K562 (cell line): ENCODE data around the gene PLCB4. TPM values are rescaled to one million over a fixed set of nuclear protein-coding genes. Genes with fewer than 3 reads are reported as not detected.

Experiments used
- C11orf30 ChIP-seq: fragments of 450-650 bp; IDR thresholded peaks from 2 replicates; pipeline ENCODE4 v1.6.1; 2016; ENCODE audit warnings: low read depth, mild to moderate bottlenecking
- ERF ChIP-seq: fragments of 450-650 bp; formaldehyde crosslinking; IDR thresholded peaks from 2 replicates; pipeline ENCODE4 v1.4.0; 2020; ENCODE audit warnings: mild to moderate bottlenecking, mixed read lengths
- KAT2B ChIP-seq: IDR thresholded peaks from one replicate; pipeline ENCODE4 v1.6.1; 2012; ENCODE audit warnings: low read depth, mild to moderate bottlenecking, control low read depth, inconsistent platforms, low read length, moderate library complexity
- KLF6 ChIP-seq: fragments of 250-450 bp; sonication (Bioruptor Pico); IDR thresholded peaks from 2 replicates; pipeline ENCODE4 v1.4.0; 2020; ENCODE audit warnings: mild to moderate bottlenecking, moderate library complexity, borderline replicate concordance
- NR2C1 ChIP-seq, 2 experiments: fragments of 450-650 bp; IDR thresholded peaks; 2 replicates each; pipeline ENCODE4 v1.6.1; 2017; ENCODE audit warnings: mild to moderate bottlenecking in 2 of 2, antibody characterized with exemption in 1 of 2, inconsistent platforms in 1 of 2, missing compliant biosample characterization in 1 of 2, missing genetic modification characterization in 1 of 2
- PHF21A ChIP-seq: fragments of 450-650 bp; IDR thresholded peaks from 2 replicates; pipeline ENCODE4 v1.6.1; 2017; ENCODE audit warnings: low read depth, borderline replicate concordance
- SIN3A ChIP-seq, 2 experiments: fragments of 150-350 bp in 1 of 2; IDR thresholded peaks; 2 replicates each; pipeline ENCODE4 v1.6.1; 2011 to 2016; ENCODE audit warnings: borderline replicate concordance in 2 of 2, low read depth in 2 of 2, low read length in 2 of 2, mild to moderate bottlenecking in 2 of 2, moderate library complexity in 2 of 2; ENCODE audit not compliant: control insufficient read depth in 1 of 2
- SRF ChIP-seq, 2 experiments: fragments of 250-450, 450-650 bp in 1 of 2; sonication (Bioruptor Pico) in 1 of 2; sonication (generic) in 1 of 2; formaldehyde crosslinking; IDR thresholded peaks; 2 replicates each; pipeline versions ENCODE4 v1.5.0 to v1.5.1; 2020 to 2022; ENCODE audit warnings: mild to moderate bottlenecking in 1 of 2, missing genetic modification reagents in 1 of 2
- TEAD4 ChIP-seq, 2 experiments: sonication (generic) in 1 of 2; formaldehyde crosslinking in 1 of 2; IDR thresholded peaks; 2 replicates each; pipeline versions ENCODE4 v1.6.1 to v1.8.0; 2012 to 2022; ENCODE audit warnings: borderline replicate concordance in 1 of 2, inconsistent platforms in 1 of 2, low read length in 1 of 2, mild to moderate bottlenecking in 1 of 2, missing genetic modification reagents in 1 of 2
- ZNF224 ChIP-seq: sonication (generic); formaldehyde crosslinking; IDR thresholded peaks from 2 replicates; pipeline ENCODE4 v1.8.0; 2022; ENCODE audit warnings: mild to moderate bottlenecking, missing genetic modification reagents
- ZNF24 ChIP-seq: fragments of 450-650 bp; IDR thresholded peaks from 2 replicates; pipeline ENCODE4 v1.6.1; 2016
- ZNF354B ChIP-seq: fragments of 250-450 bp; sonication (Bioruptor Pico); IDR thresholded peaks from 2 replicates; pipeline ENCODE4 v1.4.0; 2020
- ZNF644 ChIP-seq: fragments of 200-800 bp; sonication (Bioruptor generic); IDR thresholded peaks from 2 replicates; pipeline ENCODE4 v1.6.1; 2016; ENCODE audit warnings: low read depth, missing genetic modification characterization, missing compliant biosample characterization
- ZNF668 ChIP-seq: fragments of 250-450 bp; sonication (Bioruptor Pico); IDR thresholded peaks from 2 replicates; pipeline ENCODE4 v1.8.0; 2022; ENCODE audit warnings: mild to moderate bottlenecking, inconsistent platforms
- ZNF75A ChIP-seq: fragments of 450-650 bp; formaldehyde crosslinking; IDR thresholded peaks from 2 replicates; pipeline ENCODE4 v1.4.0; 2020; ENCODE audit warnings: mild to moderate bottlenecking
- ZNF780A ChIP-seq: fragments of 250-450 bp; sonication (Bioruptor Pico); IDR thresholded peaks from 2 replicates; pipeline ENCODE4 v1.5.0; 2021; ENCODE audit warnings: mild to moderate bottlenecking
- polyA plus RNA-seq, 8 experiments: library from polyadenylated mRNA; depleted of rRNA in 4 of 8; stranded (reverse) in 5 of 8; unstranded in 3 of 8; fragments of >200 nt; fragmentation: Nextera tagmentation in 2 of 8; fragmentation: Illumina TruSeq in 1 of 8; extraction: Ambion mirVana in 2 of 8; extraction: Trizol in 1 of 8; gene quantifications; 2 replicates each; pipeline versions ENCODE4 v1.2.1 to v1.2.3, GENCODE V29; 2011 to 2014; ENCODE audit warnings: inconsistent platforms in 1 of 8, missing spikeins in 1 of 8
- total RNA-seq, 7 experiments: library from RNA; depleted of rRNA in 6 of 7; stranded (reverse); fragments of >200 nt in 6 of 7; fragmentation: Illumina TruSeq in 2 of 7; extraction: Trizol in 2 of 7; gene quantifications; 2 replicates each; pipeline versions ENCODE4 v1.2.1 to v1.2.3, GENCODE V29; 2011 to 2021; ENCODE audit warnings: low replicate concordance in 1 of 7
- TF ChIP-seq, protein P1 (sequence below): fragments of 250-450 bp; sonication (Bioruptor Pico); IDR thresholded peaks from 2 replicates; pipeline ENCODE4 v1.4.0; 2020
- TF ChIP-seq, protein P2 (sequence below): fragments of 250-450 bp; sonication (Bioruptor Pico); IDR thresholded peaks from 2 replicates; pipeline ENCODE4 v1.8.0; 2021; ENCODE audit warnings: moderate library complexity, mild to moderate bottlenecking, inconsistent platforms

The PLCB4 gene
- total and polyA plus RNA-seq, 9 of the 15 experiments (the other 6 are each of a cell fraction or from before 2014, with no cell fraction given): 0.20 to 2.9 (median 0.52) TPM

DNA sequence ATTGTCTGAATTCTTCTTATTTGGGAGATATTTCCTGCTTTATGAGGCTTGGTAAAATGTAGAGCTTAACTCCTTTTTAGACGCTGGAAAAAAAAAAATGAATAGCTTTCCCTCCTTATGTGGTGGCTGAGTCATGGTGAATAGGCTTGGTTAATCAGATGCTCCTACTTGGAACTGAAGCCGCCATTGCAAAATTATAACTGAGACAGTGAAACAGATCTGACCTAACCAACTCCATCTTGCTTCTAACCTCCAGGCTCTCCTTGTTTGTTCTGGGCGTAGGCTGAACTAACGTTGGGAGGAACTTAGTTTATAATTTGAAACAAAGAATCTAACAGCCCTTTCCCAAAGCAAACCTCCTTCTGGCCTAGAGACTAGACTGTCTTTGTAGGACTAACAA, 43.2 kb upstream of the PLCB4 start (continued):
- TF ChIP-seq PHF21A (no peak), NR2C1 (IDR thresholded peaks at IDR 0.05) (no peak), NR2C1 (tag; IDR thresholded peaks at IDR 0.05) (peak; percentile 85), TEAD4 (IDR thresholded peaks at IDR 0.05; ENCODE audit: low read length) (no peak), TEAD4 (CRISPR knock-in tag; IDR thresholded peaks at IDR 0.05; ENCODE audit: borderline replicate concordance) (no peak), ZNF75A (peak; percentile 42; the same call in 1 of the 2 replicates), ZNF224 (CRISPR knock-in tag) (no peak), ERF (CRISPR knock-in tag) (peak; percentile 95), SIN3A (IDR thresholded peaks at IDR 0.05; ENCODE audit: borderline replicate concordance in 2 of 2, control insufficient read depth in 1 of 2, low read depth in 2 of 2, low read length in 2 of 2) (no peak), ZNF24 (no peak), ZNF780A (CRISPR knock-in tag) (no peak), C11orf30 (peak; percentile 24; the same call in 1 of the 2 replicates), SRF (CRISPR knock-in tag; IDR thresholded peaks at IDR 0.05) (peak in 1 of 2 experiments; percentile 31; a peak in 1 of 4 replicates), KAT2B (no peak), KLF6 (CRISPR knock-in tag) (peak; percentile 96), ZNF644 (peak; percentile 97), ZNF354B (CRISPR knock-in tag) (peak; percentile 86), ZNF668 (CRISPR knock-in tag) (peak; percentile 94)
- TF ChIP-seq, protein P1, sequence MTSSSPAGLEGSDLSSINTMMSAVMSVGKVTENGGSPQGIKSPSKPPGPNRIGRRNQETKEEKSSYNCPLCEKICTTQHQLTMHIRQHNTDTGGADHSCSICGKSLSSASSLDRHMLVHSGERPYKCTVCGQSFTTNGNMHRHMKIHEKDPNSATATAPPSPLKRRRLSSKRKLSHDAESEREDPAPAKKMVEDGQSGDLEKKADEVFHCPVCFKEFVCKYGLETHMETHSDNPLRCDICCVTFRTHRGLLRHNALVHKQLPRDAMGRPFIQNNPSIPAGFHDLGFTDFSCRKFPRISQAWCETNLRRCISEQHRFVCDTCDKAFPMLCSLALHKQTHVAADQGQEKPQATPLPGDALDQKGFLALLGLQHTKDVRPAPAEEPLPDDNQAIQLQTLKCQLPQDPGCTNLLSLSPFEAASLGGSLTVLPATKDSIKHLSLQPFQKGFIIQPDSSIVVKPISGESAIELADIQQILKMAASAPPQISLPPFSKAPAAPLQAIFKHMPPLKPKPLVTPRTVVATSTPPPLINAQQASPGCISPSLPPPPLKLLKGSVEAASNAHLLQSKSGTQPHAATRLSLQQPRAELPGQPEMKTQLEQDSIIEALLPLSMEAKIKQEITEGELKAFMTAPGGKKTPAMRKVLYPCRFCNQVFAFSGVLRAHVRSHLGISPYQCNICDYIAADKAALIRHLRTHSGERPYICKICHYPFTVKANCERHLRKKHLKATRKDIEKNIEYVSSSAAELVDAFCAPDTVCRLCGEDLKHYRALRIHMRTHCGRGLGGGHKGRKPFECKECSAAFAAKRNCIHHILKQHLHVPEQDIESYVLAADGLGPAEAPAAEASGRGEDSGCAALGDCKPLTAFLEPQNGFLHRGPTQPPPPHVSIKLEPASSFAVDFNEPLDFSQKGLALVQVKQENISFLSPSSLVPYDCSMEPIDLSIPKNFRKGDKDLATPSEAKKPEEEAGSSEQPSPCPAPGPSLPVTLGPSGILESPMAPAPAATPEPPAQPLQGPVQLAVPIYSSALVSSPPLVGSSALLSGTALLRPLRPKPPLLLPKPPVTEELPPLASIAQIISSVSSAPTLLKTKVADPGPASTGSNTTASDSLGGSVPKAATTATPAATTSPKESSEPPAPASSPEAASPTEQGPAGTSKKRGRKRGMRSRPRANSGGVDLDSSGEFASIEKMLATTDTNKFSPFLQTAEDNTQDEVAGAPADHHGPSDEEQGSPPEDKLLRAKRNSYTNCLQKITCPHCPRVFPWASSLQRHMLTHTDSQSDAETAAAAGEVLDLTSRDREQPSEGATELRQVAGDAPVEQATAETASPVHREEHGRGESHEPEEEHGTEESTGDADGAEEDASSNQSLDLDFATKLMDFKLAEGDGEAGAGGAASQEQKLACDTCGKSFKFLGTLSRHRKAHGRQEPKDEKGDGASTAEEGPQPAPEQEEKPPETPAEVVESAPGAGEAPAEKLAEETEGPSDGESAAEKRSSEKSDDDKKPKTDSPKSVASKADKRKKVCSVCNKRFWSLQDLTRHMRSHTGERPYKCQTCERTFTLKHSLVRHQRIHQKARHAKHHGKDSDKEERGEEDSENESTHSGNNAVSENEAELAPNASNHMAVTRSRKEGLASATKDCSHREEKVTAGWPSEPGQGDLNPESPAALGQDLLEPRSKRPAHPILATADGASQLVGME (CRISPR knock-in tag): peak; percentile 85
- TF ChIP-seq, protein P2, sequence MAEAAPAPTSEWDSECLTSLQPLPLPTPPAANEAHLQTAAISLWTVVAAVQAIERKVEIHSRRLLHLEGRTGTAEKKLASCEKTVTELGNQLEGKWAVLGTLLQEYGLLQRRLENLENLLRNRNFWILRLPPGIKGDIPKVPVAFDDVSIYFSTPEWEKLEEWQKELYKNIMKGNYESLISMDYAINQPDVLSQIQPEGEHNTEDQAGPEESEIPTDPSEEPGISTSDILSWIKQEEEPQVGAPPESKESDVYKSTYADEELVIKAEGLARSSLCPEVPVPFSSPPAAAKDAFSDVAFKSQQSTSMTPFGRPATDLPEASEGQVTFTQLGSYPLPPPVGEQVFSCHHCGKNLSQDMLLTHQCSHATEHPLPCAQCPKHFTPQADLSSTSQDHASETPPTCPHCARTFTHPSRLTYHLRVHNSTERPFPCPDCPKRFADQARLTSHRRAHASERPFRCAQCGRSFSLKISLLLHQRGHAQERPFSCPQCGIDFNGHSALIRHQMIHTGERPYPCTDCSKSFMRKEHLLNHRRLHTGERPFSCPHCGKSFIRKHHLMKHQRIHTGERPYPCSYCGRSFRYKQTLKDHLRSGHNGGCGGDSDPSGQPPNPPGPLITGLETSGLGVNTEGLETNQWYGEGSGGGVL (CRISPR knock-in tag): peak; percentile 61; the same call in 1 of the 2 replicates
